Activated naive CD4-positive, alpha-beta T cell treated with anti-CD3 and anti-CD28 coated beads, Interleukin-2, amount 10 ng/mL, durations not matched to agents 7 days and 5 days (primary cell): ENCODE data around the gene ERCC2.
A peak's percentile ranks its signal among the peaks of the same experiment; 100 is the strongest.
"Not testable (repeated sequence)": the region's sequence is repeated elsewhere in the genome, so short reads cannot be mapped to it uniquely, and the experiment has no call there.

Experiments used
- CTCF ChIA-PET: fragments of 350-600 bp; sonication (Branson Sonifier 250); formaldehyde crosslinking; loops from one replicate; lab custom pipeline; 2021; ENCODE audit warnings: antibody characterized with exemption; lab: Charles Lee
- DNase-seq: peaks from one replicate; pipeline ENCODE4 v3.0.0-alpha.2; 2020
- H3K27ac Mint-ChIP-seq: one replicate; pipeline ENCODE4 v1.8.0; 2021; ENCODE audit warnings: mild to moderate bottlenecking, moderate library complexity, mixed read lengths
- H3K27me3 Mint-ChIP-seq: one replicate; pipeline ENCODE4 v1.8.0; 2021; ENCODE audit warnings: mild to moderate bottlenecking, mixed read lengths
- H3K36me3 Mint-ChIP-seq: one replicate; pipeline ENCODE4 v1.8.0; 2021; ENCODE audit warnings: mixed read lengths
- H3K4me1 Mint-ChIP-seq: one replicate; pipeline ENCODE4 v1.8.0; 2021; ENCODE audit warnings: mixed read lengths
- H3K4me3 Mint-ChIP-seq: one replicate; pipeline ENCODE4 v1.8.0; 2021; ENCODE audit warnings: mild to moderate bottlenecking, moderate library complexity, mixed read lengths
- H3K9me3 Mint-ChIP-seq: one replicate; pipeline ENCODE4 v1.8.0; 2021; ENCODE audit warnings: mixed read lengths

The ERCC2 gene

DNA sequence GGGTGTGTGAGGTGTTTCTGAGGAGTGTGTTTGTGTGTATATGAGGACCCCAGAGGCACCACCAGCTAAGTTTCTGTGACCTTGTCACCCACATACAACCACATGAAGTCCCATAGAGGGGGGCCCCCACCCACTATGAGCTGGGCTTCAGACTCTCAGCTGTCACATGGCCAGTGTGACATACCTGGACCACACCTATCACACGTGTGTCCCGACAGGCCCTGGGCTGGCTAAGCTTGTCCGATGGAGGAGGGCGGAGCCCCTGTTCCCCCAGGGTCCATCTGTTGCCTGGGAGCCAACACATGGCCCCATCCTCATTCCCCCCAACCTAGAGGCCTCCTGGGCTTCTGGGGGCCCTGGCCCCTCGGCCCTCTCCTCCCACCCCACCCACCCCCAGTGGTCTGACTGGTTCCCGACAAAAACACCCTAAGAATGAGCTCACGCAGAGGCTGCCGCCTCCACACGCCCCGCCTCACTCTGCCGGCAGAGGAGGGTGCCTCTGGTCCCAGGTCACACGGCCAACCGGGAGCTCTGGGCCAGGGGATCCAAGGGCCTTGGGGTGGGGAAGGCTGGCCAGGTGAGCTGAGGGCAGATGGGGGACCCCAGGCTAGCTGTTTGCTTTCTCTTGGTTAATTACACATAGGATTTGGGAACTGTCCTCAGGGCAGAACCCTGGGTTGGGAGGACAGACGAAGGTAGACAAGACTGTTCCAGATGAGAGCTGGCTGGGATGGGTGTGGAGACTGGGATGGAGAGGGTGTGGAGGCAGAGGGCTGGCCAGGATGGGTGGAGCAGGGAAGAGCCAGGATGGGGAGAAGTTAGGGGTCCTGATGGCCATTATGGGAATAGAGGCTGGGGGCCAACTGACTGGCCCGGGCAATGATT, 25.5 kb downstream of the ERCC2 start:
- Mint-ChIP-seq H3K9me3 (no peaks in the 10 kb centered on the region), H3K4me1 (peaks cover 5% of the 10 kb centered on the region), H3K36me3 (no peaks in the 10 kb centered on the region), H3K27ac (no peak overlapping the region), H3K27me3 (peaks cover 34% of the 10 kb centered on the region), H3K4me3 (no peak overlapping the region)
- DNase-seq: no peak
- CTCF ChIA-PET: interaction anchor here (0.6 kb wide), 1 partner anchor 136 kb away, joined by 3 read pairs; no protein-coding TSS in a partner anchor

DNA sequence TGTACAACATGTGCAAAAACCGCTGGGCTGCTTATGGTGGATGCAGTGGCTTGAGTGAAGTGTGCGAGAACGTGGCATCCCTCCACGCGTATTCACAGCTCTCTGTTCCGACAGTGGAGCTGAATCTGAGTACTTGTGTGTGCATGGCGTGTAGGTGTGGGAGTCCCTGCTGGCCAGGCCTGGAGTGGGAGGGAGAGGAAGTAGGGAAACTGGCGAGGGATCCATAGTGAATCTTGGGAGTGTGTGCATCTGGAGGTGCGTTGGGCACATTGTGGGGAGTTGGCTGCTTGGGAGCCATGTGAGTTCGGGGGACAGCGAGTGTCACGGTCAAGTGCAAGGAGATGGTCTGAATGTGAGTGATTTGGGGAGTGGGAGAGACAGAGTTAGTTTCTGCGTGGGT, 27.5 kb downstream of the ERCC2 start:
- peaks cover 44% of the 10 kb centered on the region for H3K27me3 Mint-ChIP-seq
- H3K9me3 Mint-ChIP-seq: no peaks in the 10 kb centered on the region
- no peaks in the 10 kb centered on the region for H3K36me3 Mint-ChIP-seq
- CTCF ChIA-PET: no interaction called here
- H3K4me3 Mint-ChIP-seq: no peak overlapping the region
- no peak overlapping the region for H3K27ac Mint-ChIP-seq
- DNase-seq: no peak
- H3K4me1 Mint-ChIP-seq: peaks cover 10% of the 10 kb centered on the region

DNA sequence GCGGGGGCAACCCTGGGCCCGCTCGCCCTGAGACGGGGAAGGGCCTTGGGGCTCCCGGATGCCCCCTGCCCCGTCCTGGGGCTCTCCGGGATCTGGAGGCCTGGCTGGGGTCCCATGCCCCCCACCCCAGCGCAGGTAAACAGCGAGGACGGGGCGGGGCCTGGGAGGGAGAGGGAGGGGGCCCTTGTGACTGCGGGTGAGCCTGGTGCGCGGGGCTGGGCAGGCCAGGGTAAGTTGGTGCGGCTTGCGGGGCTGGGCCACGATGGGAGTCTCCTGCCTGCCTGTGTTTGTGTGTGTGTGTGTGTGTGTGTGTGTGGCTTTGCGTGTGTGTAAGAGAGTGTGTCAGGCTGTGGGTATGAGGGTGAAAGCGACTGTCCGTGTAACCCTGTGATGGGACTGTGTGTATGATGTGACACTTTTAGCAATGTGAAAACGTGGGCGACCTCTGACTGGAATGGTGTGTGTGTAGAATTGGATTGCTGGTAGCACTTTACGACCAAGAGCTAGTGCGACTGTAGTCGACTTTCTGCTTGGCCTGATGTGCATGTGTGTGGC, 29.4 kb downstream of the ERCC2 start:
- H3K27ac Mint-ChIP-seq: no peak overlapping the region
- no peaks in the 10 kb centered on the region for H3K9me3 Mint-ChIP-seq
- peak; percentile 46 for DNase-seq
- H3K27me3 Mint-ChIP-seq: peaks cover 42% of the 10 kb centered on the region
- no peaks in the 10 kb centered on the region for H3K36me3 Mint-ChIP-seq
- CTCF ChIA-PET: interaction anchor here (0.5 kb wide), 1 partner anchor 128 kb away, joined by 3 read pairs; no protein-coding TSS in a partner anchor
- H3K4me1 Mint-ChIP-seq: peaks cover 10% of the 10 kb centered on the region
- H3K4me3 Mint-ChIP-seq: no peak overlapping the region

DNA sequence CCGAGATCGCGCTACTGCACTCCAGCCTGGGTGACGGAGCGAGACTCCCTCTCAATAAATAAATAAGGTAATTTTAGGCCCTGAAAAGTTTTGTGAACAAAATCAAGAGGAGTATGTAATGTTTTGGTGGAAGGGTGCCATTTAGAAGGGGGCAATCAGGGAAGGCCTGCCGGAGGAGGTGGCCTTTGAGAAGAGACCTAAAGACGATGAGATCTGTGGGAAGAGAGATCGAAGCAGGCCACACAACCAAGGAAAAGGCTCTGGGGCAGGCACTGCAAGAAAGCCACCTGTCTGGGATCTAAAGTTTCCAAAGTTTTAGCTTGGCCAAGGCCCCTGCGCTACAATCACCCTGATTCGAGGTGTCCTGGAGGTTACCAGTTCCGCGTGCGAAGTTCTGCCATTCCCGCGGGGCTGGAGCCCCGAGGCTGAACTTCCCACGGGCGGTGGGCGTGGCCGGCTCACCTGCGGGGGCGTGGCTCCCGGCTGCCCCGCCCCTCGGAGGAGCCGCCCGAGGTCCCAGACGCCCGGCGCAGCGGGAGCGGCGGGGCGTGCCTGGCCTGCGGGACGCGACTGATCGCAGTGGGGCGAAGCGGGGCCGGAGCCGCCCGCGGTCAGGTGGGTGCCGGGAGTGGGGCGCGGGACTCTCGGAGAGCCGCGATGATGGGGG, 30.0 kb downstream of the ERCC2 start, which contains the start of gene KLC3:
KLC3 (plus strand) TSS at position 519 of the 667 bp plus-strand sequence. CDS start 4,792 bp downstream, outside the sequence.
- H3K27ac Mint-ChIP-seq: no peak within 1 kb of the TSS
- DNase-seq: peak; percentile 59
- peaks cover 10% of the 10 kb centered on the region for H3K4me1 Mint-ChIP-seq
- no peaks in the 10 kb centered on the region for H3K36me3 Mint-ChIP-seq
- peaks cover 39% of the 10 kb centered on the region for H3K27me3 Mint-ChIP-seq
- H3K4me3 Mint-ChIP-seq: peak within 1 kb of the TSS; percentile 34
- H3K9me3 Mint-ChIP-seq: no peaks in the 10 kb centered on the region
- CTCF ChIA-PET: interaction anchor here (0.5 kb wide), 1 partner anchor 128 kb away, joined by 3 read pairs; no protein-coding TSS in a partner anchor

DNA sequence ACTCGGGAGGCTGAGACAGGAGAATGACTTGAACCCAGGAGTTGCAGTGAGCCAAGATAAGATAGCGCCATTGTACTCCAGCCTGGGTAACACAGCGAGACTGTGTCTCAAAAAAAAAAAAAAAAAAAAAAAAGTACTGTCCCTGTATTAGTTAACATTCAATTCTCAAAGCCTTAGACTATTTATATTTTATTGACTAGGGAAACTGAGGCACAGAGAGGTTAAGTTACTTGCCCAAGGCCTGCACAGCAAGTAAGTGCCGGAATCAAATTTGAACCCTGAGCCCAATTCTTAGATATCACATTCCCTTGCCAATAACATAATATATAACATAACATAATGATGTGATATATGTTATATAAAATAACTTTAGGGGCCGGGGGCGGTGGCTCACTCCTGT, 30.7 kb downstream of the ERCC2 start:
- Mint-ChIP-seq H3K9me3 (no peaks in the 10 kb centered on the region), H3K27me3 (peaks cover 33% of the 10 kb centered on the region), H3K4me1 (peaks cover 10% of the 10 kb centered on the region), H3K36me3 (no peaks in the 10 kb centered on the region), H3K27ac (no peak overlapping the region), H3K4me3 (no peak overlapping the region)
- CTCF ChIA-PET: interaction anchor here (0.9 to 2.9 kb wide), 5 partner anchors 17 to 351 kb away, joined by 3 to 10 read pairs (median 7); partner anchors contain the start of genes BLOC1S3 and TRAPPC6A
- no peak for DNase-seq

DNA sequence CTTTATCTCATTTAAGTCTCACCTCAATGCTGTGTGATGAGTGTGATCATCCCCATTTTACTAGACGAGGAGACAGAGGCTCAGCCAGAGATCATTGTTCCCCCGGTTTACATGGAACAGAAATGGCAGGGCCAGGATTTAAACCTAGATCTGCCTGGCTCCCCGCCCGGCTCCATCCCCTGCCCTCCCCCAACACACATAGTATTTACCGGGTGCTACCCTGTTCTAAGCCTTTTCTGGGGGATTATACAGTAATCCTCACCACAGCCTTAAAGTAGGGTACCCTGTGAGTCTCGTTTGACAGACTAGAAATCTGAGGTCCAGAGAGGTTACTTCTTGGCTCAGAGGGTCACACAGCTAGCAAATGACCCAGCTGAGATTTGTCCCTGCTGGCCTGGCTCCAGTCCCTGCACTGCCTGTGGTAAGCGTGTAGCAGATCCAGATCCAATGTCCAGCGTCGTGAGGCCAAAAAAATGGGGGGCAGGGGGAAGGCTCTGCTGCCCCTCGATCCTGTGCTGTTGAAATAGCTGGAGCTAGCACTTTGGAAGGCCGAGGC, 33.6 kb downstream of the ERCC2 start:
- Mint-ChIP-seq H3K27ac (no peak overlapping the region), H3K27me3 (peaks cover 28% of the 10 kb centered on the region), H3K4me1 (peaks cover 10% of the 10 kb centered on the region), H3K4me3 (no peak overlapping the region), H3K36me3 (no peaks in the 10 kb centered on the region), H3K9me3 (no peaks in the 10 kb centered on the region)
- CTCF ChIA-PET: interaction anchor here (1.5 to 2.9 kb wide), 2 partner anchors 87 to 348 kb away, joined by 5 to 9 read pairs; no protein-coding TSS in a partner anchor
- no peak for DNase-seq

DNA sequence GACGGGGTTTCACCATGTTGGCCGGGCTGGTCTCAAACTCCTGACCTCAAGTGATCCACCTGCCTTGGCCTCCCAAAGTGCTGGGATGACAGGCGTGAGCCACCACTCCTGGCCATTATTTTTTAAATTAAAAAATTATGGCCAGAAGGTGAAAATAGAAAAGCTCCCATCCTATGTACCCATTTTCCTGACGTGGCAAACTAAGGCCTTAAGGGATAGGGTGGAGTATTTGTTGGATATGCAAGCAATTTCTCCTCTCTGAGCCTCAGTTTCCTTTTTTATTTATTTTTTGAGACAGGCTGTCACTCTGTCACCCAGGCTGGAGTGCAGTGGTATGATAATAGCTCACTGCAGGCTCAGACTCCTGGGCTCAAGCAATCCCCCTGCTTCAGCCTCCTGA, 35.5 kb downstream of the ERCC2 start:
- H3K4me1 Mint-ChIP-seq, H3K4me3 Mint-ChIP-seq, H3K36me3 Mint-ChIP-seq, CTCF ChIA-PET, DNase-seq, H3K27ac Mint-ChIP-seq, H3K9me3 Mint-ChIP-seq: not testable (repeated sequence)
- H3K27me3 Mint-ChIP-seq: peaks cover 22% of the 10 kb centered on the region

DNA sequence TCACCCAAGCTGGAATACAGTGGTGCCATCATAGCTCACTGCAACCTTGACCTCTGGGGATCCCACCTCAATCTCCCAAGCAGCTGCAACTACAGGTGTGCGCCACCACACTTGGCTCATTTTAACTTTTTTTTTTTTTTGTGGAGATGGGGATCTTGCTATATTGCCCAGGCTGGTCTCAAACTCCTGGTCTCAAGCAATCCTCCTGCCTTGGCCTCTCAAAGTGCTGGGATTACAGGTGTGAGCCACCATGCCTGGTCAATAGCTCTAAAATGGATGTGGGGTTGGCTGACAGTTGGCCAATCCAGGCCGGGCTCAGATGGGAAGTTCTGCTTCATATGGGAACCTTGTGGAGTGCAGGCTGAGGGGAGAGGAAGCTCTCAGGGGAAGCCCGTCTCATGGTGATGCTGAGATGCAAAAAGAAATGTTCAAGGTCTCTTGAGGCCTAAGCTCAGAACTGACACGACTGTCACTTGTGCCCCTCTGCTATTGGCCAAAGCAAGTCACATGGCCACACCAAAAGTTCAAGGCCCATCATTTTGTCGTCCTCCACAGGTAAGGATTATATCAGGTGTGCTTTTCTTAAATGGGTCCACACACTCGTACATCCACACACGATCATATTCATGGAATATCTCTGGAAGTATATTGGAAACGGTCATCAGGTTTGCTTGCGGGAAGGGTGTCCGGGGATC, 36.6 kb downstream of the ERCC2 start:
- CTCF ChIA-PET: interaction anchor here (0.6 kb wide), 1 partner anchor 578 kb away, joined by 4 read pairs; no protein-coding TSS in a partner anchor
- no peak overlapping the region for H3K27ac Mint-ChIP-seq

DNA sequence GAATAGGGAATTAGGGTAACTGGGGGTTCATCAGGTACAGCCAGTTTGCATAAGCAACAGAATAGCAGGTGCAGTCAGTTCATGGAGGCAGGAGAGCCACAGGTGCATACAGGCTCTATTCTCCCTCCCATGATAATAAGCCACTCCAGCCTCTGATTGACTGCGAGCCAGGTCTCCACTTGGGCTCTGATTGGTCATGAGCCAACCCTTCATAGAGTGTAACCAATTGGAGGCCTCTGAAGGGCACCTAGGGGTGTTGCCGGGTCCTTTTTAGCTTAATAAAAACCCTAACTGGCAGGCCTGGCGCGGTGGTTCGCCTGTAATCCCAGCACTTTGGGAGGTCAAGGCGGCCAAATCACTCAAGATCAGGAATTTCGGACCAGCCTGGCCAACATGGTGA, 39.0 kb downstream of the ERCC2 start:
- Mint-ChIP-seq H3K4me3 (no peak overlapping the region), H3K36me3 (no peaks in the 10 kb centered on the region)

More for the DNA sequence above, 36.6 kb downstream of the ERCC2 start:
- no peaks in the 10 kb centered on the region for H3K36me3 Mint-ChIP-seq
- H3K27me3 Mint-ChIP-seq: peaks cover 23% of the 10 kb centered on the region
- H3K9me3 Mint-ChIP-seq: no peaks in the 10 kb centered on the region
- no peak overlapping the region for H3K4me3 Mint-ChIP-seq
- H3K4me1 Mint-ChIP-seq: peaks cover 4% of the 10 kb centered on the region
- DNase-seq: no peak

DNA sequence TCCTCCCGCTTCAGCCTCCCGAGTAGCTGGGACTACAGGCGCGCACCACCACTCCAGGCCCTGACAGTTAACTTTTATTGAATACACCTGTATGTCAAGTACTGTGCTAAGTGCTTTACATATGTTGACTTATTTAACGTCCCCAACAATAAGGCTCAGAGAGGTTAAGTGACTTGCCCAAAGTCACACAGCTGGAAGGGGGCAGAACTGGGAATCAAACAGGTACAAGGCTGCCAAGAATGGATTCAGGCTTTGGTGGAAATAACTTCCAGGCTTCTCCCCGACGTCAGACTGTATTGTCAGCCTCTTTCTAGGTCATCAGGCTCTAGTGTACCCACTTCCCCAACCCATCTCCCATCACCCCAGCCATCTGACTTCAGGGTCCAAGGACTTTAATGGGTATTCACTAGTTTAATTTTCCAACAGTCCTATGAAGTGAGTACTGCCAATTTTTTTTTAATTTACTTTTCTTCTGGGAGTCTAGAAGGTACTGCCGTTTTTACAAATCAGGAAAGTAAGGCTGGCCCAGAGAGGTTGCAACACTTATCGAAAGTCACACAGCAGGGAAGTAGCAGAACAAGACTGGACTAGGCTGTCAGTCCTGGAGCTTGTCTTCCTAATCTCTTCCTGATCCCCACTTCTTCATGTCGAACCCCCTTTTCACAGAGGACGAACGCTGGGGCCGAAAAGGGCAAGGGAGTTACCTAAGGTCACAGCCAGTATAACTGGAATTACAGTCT, 42.8 kb downstream of the ERCC2 start:
- CTCF ChIA-PET: interaction anchor here (0.6 kb wide), 2 partner anchors 67 to 523 kb away, joined by 3 read pairs; no protein-coding TSS in a partner anchor
- no peak overlapping the region for H3K4me3 Mint-ChIP-seq
- no peaks in the 10 kb centered on the region for H3K9me3 Mint-ChIP-seq
- H3K36me3 Mint-ChIP-seq: no peaks in the 10 kb centered on the region
- DNase-seq: no peak
- peaks cover 3% of the 10 kb centered on the region for H3K4me1 Mint-ChIP-seq
- peaks cover 53% of the 10 kb centered on the region for H3K27me3 Mint-ChIP-seq
- no peak overlapping the region for H3K27ac Mint-ChIP-seq

More for the DNA sequence above, 39.0 kb downstream of the ERCC2 start:
- Mint-ChIP-seq H3K27ac (no peak overlapping the region), H3K9me3 (no peaks in the 10 kb centered on the region), H3K4me1 (peaks cover 1% of the 10 kb centered on the region), H3K27me3 (peaks cover 25% of the 10 kb centered on the region)
- CTCF ChIA-PET: no interaction called here
- DNase-seq: no peak

DNA sequence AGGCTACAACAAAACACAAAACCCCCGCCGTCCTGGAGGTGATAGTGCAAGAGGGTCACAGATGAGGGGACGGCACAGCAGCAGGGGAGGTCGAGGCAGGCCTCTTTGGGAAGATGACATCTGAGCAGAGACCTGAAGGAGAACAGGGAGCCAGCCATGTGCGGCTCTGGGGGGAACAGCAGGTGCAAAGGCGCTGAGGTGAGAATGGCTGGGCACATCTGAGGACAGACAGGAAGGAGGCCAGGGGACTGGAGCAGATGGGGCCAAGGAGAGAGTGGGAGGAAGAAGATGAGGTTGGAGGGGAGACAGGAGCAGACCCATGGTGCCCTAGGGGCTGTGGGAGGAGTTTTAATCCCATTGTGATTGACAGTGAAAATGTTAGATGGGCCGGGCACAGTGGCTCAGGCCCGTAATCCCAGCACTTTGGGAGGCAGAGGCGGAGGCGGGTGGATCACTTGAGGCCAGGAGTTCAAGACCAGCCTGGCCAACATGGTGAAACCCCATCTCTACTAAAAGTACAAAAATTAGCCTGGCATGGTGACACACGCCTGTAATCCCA, 45.9 kb downstream of the ERCC2 start:
- no peak overlapping the region for H3K27ac Mint-ChIP-seq

DNA sequence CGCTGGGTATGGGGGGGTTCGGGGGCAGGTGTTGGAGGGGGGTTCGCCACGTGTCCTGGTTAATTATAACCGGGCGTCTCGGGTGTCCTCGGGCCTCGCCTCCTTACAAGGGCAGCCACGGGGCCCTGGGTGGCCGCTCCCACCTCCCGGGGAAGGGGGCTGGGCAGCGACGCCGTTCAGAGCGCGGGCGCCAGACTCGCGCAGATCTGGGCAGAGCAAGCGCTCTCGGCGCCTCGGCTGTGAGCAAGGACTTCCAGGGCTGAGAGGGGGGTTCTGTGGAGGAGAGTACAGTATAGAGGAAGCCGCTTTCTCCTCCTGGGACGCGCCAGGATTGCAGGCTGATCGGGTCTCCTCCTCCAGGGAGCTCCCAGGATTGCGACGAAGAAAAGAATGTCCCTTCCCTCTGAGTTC, 46.7 kb downstream of the ERCC2 start:
- CTCF ChIA-PET: no interaction called here
- no peaks in the 10 kb centered on the region for H3K9me3 Mint-ChIP-seq

More for the DNA sequence above, 45.9 kb downstream of the ERCC2 start:
- DNase-seq: no peak
- Mint-ChIP-seq H3K36me3 (no peaks in the 10 kb centered on the region), H3K9me3 (no peaks in the 10 kb centered on the region), H3K27me3 (peaks cover 69% of the 10 kb centered on the region), H3K4me1 (peaks cover 3% of the 10 kb centered on the region), H3K4me3 (no peak overlapping the region)
- CTCF ChIA-PET: no interaction called here

More for the DNA sequence above, 46.7 kb downstream of the ERCC2 start:
- peaks cover 3% of the 10 kb centered on the region for H3K4me1 Mint-ChIP-seq
- peaks cover 67% of the 10 kb centered on the region for H3K27me3 Mint-ChIP-seq
- no peaks in the 10 kb centered on the region for H3K36me3 Mint-ChIP-seq
- no peak for DNase-seq
- no peak overlapping the region for H3K4me3 Mint-ChIP-seq
- no peak overlapping the region for H3K27ac Mint-ChIP-seq
